HEK293T (cell line): Measurements from ENCODE around the gene SELENOP.
"Not testable (repeated sequence)": the region's sequence is repeated elsewhere in the genome, so short reads cannot be mapped to it uniquely, and the experiment has no call there.

Source experiments
- BHLHE40 ChIP-seq: fragments of 450-650 bp; IDR thresholded peaks from 2 replicates; pipeline ENCODE4 v1.6.1; 2016; ENCODE audit warnings: mild to moderate bottlenecking, moderate library complexity, borderline replicate concordance
- CTBP1 ChIP-seq: fragments of 450-650 bp; IDR thresholded peaks from 2 replicates; pipeline ENCODE4 v1.6.1; 2016; ENCODE audit warnings: borderline replicate concordance
- ELF4 ChIP-seq: fragments of 450-650 bp; IDR thresholded peaks from 2 replicates; pipeline ENCODE4 v1.6.1; 2017; ENCODE audit warnings: antibody characterized with exemption
- FOXA1 ChIP-seq: fragments of 450-650 bp; IDR thresholded peaks from 2 replicates; pipeline ENCODE4 v1.6.1; 2016; ENCODE audit warnings: mild to moderate bottlenecking
- FOXK2 ChIP-seq: fragments of 450-650 bp; IDR thresholded peaks from 2 replicates; pipeline ENCODE4 v1.6.1; 2016; ENCODE audit warnings: mild to moderate bottlenecking
- FOXM1 ChIP-seq: fragments of 450-650 bp; IDR thresholded peaks from 2 replicates; pipeline ENCODE4 v1.6.1; 2017; ENCODE audit warnings: mild to moderate bottlenecking, borderline replicate concordance
- HDGF ChIP-seq: fragments of 450-650 bp; IDR thresholded peaks from 2 replicates; pipeline ENCODE4 v1.6.1; 2017; ENCODE audit warnings: antibody characterized with exemption, borderline replicate concordance
- L3MBTL2 ChIP-seq: fragments of 450-650 bp; conservative IDR thresholded peaks from 2 replicates; pipeline ENCODE4 v1.6.1; 2016; ENCODE audit warnings: mild to moderate bottlenecking
- LEF1 ChIP-seq: fragments of 450-650 bp; IDR thresholded peaks from 2 replicates; pipeline ENCODE4 v1.6.1; 2017; ENCODE audit warnings: mild to moderate bottlenecking, borderline replicate concordance
- NFRKB ChIP-seq: fragments of 450-650 bp; IDR thresholded peaks from 2 replicates; pipeline ENCODE4 v1.6.1; 2016; ENCODE audit warnings: mild to moderate bottlenecking, moderate library complexity
- PKNOX1 ChIP-seq: fragments of 450-650 bp; IDR thresholded peaks from 2 replicates; pipeline ENCODE4 v1.6.1; 2016
- SP1 ChIP-seq: fragments of 450-650 bp; IDR thresholded peaks from 2 replicates; pipeline ENCODE4 v1.6.1; 2017
- SUZ12 ChIP-seq: fragments of 450-650 bp; IDR thresholded peaks from 2 replicates; pipeline ENCODE4 v1.6.1; 2016; ENCODE audit warnings: mild to moderate bottlenecking
- TARDBP ChIP-seq: fragments of 450-650 bp; IDR thresholded peaks from 2 replicates; pipeline ENCODE4 v1.6.1; 2016

- not testable (repeated sequence) for TF ChIP-seq LEF1, NFRKB, FOXK2, SUZ12, ELF4, SP1, TARDBP, BHLHE40, HDGF, L3MBTL2, CTBP1, FOXA1, FOXM1, PKNOX1
Measured at GRCh38 chr5:42816546-42816945, 4.9 kb upstream of the SELENOP start.
